ENCODE data around the gene ANKRD52. TPM values are rescaled to one million over a fixed set of nuclear protein-coding genes. Genes with fewer than 3 reads are reported as not detected.
"Not testable (repeated sequence)": the region's sequence is repeated elsewhere in the genome, so short reads cannot be mapped to it uniquely, and the experiment has no call there.

Gene ANKRD52
- total RNA-seq, 2 experiments from 2014 or later: 29.2 to 31.0 TPM

GRCh38 chr12:56272468-56272867 lies 14.3 kb upstream of the ANKRD52 start:
- H3K9me3 Mint-ChIP-seq (ENCODE audit: low read depth); H3K27ac Mint-ChIP-seq; DNase-seq; intact Hi-C loops (cut with DNase I, micrococcal nuclease); H3K4me1 Mint-ChIP-seq; ATAC-seq; H3K4me3 Mint-ChIP-seq; POLR2A ChIA-PET; H3K27me3 Mint-ChIP-seq: not testable (repeated sequence)
- peaks cover 32% of the 10 kb centered on the region for H3K36me3 Mint-ChIP-seq (ENCODE audit: low read depth)
- CTCF ChIA-PET: interaction anchor here (0.6 kb wide), 1 partner anchor 213 kb away, joined by 3 read pairs; no protein-coding TSS in a partner anchor

- POLR2A ChIA-PET: no interaction called here
- H3K27ac Mint-ChIP-seq: no peak overlapping the region
- DNase-seq (no peak), ATAC-seq (peak; percentile 20)
- H3K9me3 Mint-ChIP-seq (ENCODE audit: low read depth): no peaks in the 10 kb centered on the region
- CTCF ChIA-PET: interaction anchor here (0.6 kb wide), 3 partner anchors 25 to 274 kb away, joined by 4 read pairs; partner anchors contain the start of gene SUOX
- intact Hi-C loops (cut with DNase I, micrococcal nuclease): no loop called here
- no peak overlapping the region for H3K4me3 Mint-ChIP-seq
- peaks cover 29% of the 10 kb centered on the region for H3K36me3 Mint-ChIP-seq (ENCODE audit: low read depth)
- peaks cover 9% of the 10 kb centered on the region for H3K4me1 Mint-ChIP-seq
- H3K27me3 Mint-ChIP-seq: no peaks in the 10 kb centered on the region
Measured at GRCh38 chr12:56271031-56271430, 12.8 kb upstream of the ANKRD52 start.

GRCh38 chr12:56267443-56268071 lies 9.4 kb upstream of the ANKRD52 start:
- no peaks in the 10 kb centered on the region for H3K9me3 Mint-ChIP-seq (ENCODE audit: low read depth)
- peaks cover 12% of the 10 kb centered on the region for H3K36me3 Mint-ChIP-seq (ENCODE audit: low read depth)
- DNase-seq: no peak
- intact Hi-C loops (cut with DNase I, micrococcal nuclease): loop anchor here (1.0 to 10.0 kb wide), 11 partner anchors 9 to 201 kb away; partner anchors contain the start of genes SPRYD4 (in 2 of the 2), ANKRD52 (in 1 of the 2), CS (in 1 of the 2) and ESYT1 (in 1 of the 2)
- peaks cover 9% of the 10 kb centered on the region for H3K4me1 Mint-ChIP-seq
- H3K27ac Mint-ChIP-seq: peak overlapping the region; percentile 34
- CTCF ChIA-PET: interaction anchor here (0.5 to 5.1 kb wide), 13 partner anchors 10 to 182 kb away, joined by 3 to 26 read pairs (median 4); partner anchors contain the start of genes ANKRD52, CNPY2, PA2G4 and SMARCC2
- no peak for ATAC-seq
- POLR2A ChIA-PET: interaction anchor here (0.9 to 1.5 kb wide), 3 partner anchors 11 to 48 kb away, joined by 3 read pairs; partner anchors contain the start of genes CNPY2 and RNF41
- no peaks in the 10 kb centered on the region for H3K27me3 Mint-ChIP-seq
- H3K4me3 Mint-ChIP-seq: peak overlapping the region; percentile 89

GRCh38 chr12:56266693-56267442 lies 8.7 kb upstream of the ANKRD52 start, which contains the start of gene COQ10A:
Gene COQ10A, plus strand, starts transcription at chr12:56266942. Its CDS starts 177 bp downstream, at chr12:56267119.
- Mint-ChIP-seq H3K36me3 (ENCODE audit: low read depth) (peaks cover 12% of the 10 kb centered on the region), H3K9me3 (ENCODE audit: low read depth) (no peaks in the 10 kb centered on the region), H3K27me3 (no peaks in the 10 kb centered on the region), H3K4me1 (peaks cover 9% of the 10 kb centered on the region), H3K27ac (peak within 1 kb of the TSS; percentile 89), H3K4me3 (peak within 1 kb of the TSS; percentile 89)
- intact Hi-C loops (cut with DNase I, micrococcal nuclease): loop anchor here (1.0 to 10.0 kb wide), 12 partner anchors 9 to 201 kb away; partner anchors contain the start of genes SPRYD4 (in 2 of the 2), ANKRD52 (in 1 of the 2), CS (in 1 of the 2) and ESYT1 (in 1 of the 2)
- ChIA-PET POLR2A (interaction anchor here (0.5 to 1.5 kb wide), 10 partner anchors 9 to 459 kb away, joined by 3 to 9 read pairs (median 4); partner anchors contain the start of genes ANKRD52, CNPY2, NACA and PA2G4), CTCF (interaction anchor here (0.6 to 5.1 kb wide), 16 partner anchors 10 to 197 kb away, joined by 3 to 26 read pairs (median 4); partner anchors contain the start of genes ANKRD52, CNPY2, PA2G4 and SMARCC2)
- DNase-seq (peak; percentile 90), ATAC-seq (peak; percentile 90)

GRCh38 chr12:56266068-56266692 lies 8.0 kb upstream of the ANKRD52 start:
- ChIA-PET POLR2A (interaction anchor here (0.5 to 1.5 kb wide), 7 partner anchors 8 to 459 kb away, joined by 3 to 6 read pairs (median 5); partner anchors contain the start of genes ANKRD52, NACA and PA2G4), CTCF (interaction anchor here (0.6 to 5.1 kb wide), 12 partner anchors 9 to 203 kb away, joined by 3 to 26 read pairs (median 6); partner anchors contain the start of genes ANKRD52 and SMARCC2)
- not testable (repeated sequence) for H3K9me3 Mint-ChIP-seq (ENCODE audit: low read depth); DNase-seq; ATAC-seq; H3K4me1 Mint-ChIP-seq; H3K36me3 Mint-ChIP-seq (ENCODE audit: low read depth); H3K27me3 Mint-ChIP-seq
- Mint-ChIP-seq H3K27ac (peak overlapping the region; percentile 89), H3K4me3 (peak overlapping the region; percentile 89)
- intact Hi-C loops (cut with DNase I, micrococcal nuclease): loop anchor here (1.0 to 10.0 kb wide), 7 partner anchors 42 to 199 kb away; partner anchors contain the start of genes ESYT1 (in 1 of the 2), NABP2 (in 1 of the 2), SPRYD4 (in 1 of the 2) and ZC3H10 (in 1 of the 2)

- H3K9me3 Mint-ChIP-seq (ENCODE audit: low read depth); H3K27ac Mint-ChIP-seq; H3K4me3 Mint-ChIP-seq; H3K27me3 Mint-ChIP-seq; POLR2A ChIA-PET; ATAC-seq; H3K36me3 Mint-ChIP-seq (ENCODE audit: low read depth): not testable (repeated sequence)
- intact Hi-C loops (cut with DNase I, micrococcal nuclease): loop anchor here in 1 of 2 experiments (10.0 kb wide), 1 partner anchor 202 kb away; the partner anchor contains the start of gene SPRYD4
- peak; percentile 41 for DNase-seq
- H3K4me1 Mint-ChIP-seq: peaks cover 14% of the 10 kb centered on the region
- CTCF ChIA-PET: interaction anchor here (0.6 to 1.3 kb wide), 10 partner anchors 16 to 385 kb away, joined by 3 to 6 read pairs (median 3); partner anchors contain the start of genes RNF41 and ZC3H10
Measured at GRCh38 chr12:56262955-56263354, 4.8 kb upstream of the ANKRD52 start.

GRCh38 chr12:56261503-56262232 lies 3.5 kb upstream of the ANKRD52 start:
- Mint-ChIP-seq H3K9me3 (ENCODE audit: low read depth) (no peaks in the 10 kb centered on the region), H3K27ac (no peak overlapping the region), H3K4me1 (peaks cover 18% of the 10 kb centered on the region), H3K4me3 (no peak overlapping the region), H3K36me3 (ENCODE audit: low read depth) (no peaks in the 10 kb centered on the region), H3K27me3 (no peaks in the 10 kb centered on the region)
- intact Hi-C loops (cut with DNase I, micrococcal nuclease): loop anchor here in 1 of 2 experiments (10.0 kb wide), 1 partner anchor 203 kb away; the partner anchor contains the start of gene SPRYD4
- POLR2A ChIA-PET: no interaction called here
- DNase-seq (no peak), ATAC-seq (no peak)
- CTCF ChIA-PET: interaction anchor here (0.6 to 1.2 kb wide), 4 partner anchors 28 to 157 kb away, joined by 3 read pairs; partner anchors contain the start of genes PA2G4 and STAT2

- Mint-ChIP-seq H3K4me1 (peaks cover 16% of the 10 kb centered on the region), H3K9me3 (ENCODE audit: low read depth) (no peaks in the 10 kb centered on the region), H3K27me3 (no peaks in the 10 kb centered on the region), H3K4me3 (no peak overlapping the region), H3K27ac (no peak overlapping the region), H3K36me3 (ENCODE audit: low read depth) (peaks cover 3% of the 10 kb centered on the region)
- DNase-seq: no peak
- ChIA-PET POLR2A (no interaction called here), CTCF (interaction anchor here (1.0 to 1.2 kb wide), 2 partner anchors 28 to 92 kb away, joined by 3 read pairs; no protein-coding TSS in a partner anchor)
- no peak for ATAC-seq
- intact Hi-C loops (cut with DNase I, micrococcal nuclease): loop anchor here in 1 of 2 experiments (10.0 kb wide), 1 partner anchor 204 kb away; the partner anchor contains the start of gene SPRYD4
Measured at GRCh38 chr12:56260921-56261320, 2.7 kb upstream of the ANKRD52 start.

GRCh38 chr12:56260380-56260779 lies 2.2 kb upstream of the ANKRD52 start:
- H3K27me3 Mint-ChIP-seq: no peaks in the 10 kb centered on the region
- ChIA-PET CTCF (interaction anchor here (1.0 to 1.2 kb wide), 2 partner anchors 29 to 93 kb away, joined by 3 read pairs; no protein-coding TSS in a partner anchor), POLR2A (no interaction called here)
- H3K9me3 Mint-ChIP-seq (ENCODE audit: low read depth): no peaks in the 10 kb centered on the region
- intact Hi-C loops (cut with DNase I, micrococcal nuclease): loop anchor here in 1 of 2 experiments (10.0 kb wide), 1 partner anchor 204 kb away; the partner anchor contains the start of gene SPRYD4
- ATAC-seq (no peak), DNase-seq (no peak)
- peaks cover 5% of the 10 kb centered on the region for H3K36me3 Mint-ChIP-seq (ENCODE audit: low read depth)
- H3K4me1 Mint-ChIP-seq: peaks cover 16% of the 10 kb centered on the region
- no peak overlapping the region for H3K27ac Mint-ChIP-seq
- H3K4me3 Mint-ChIP-seq: no peak overlapping the region

All from activated CD4-positive, alpha-beta T cell treated with anti-CD3 and anti-CD28 coated beads for 36 hours (primary cell).